GM21576 (cell line): ENCODE data around the gene SUPT5H.

Experiments used
- ATAC-seq: cut with Tn5 transposase; IDR thresholded peaks from one replicate; pipeline ENCODE4 v1.9.1; 2021; ENCODE audit warnings: mild to moderate bottlenecking, moderate library complexity; ENCODE audit not compliant: unreplicated experiment

The SUPT5H gene

GRCh38 chr19:39494661-39495060 lies 49.3 kb downstream of the SUPT5H start:
- no peak for ATAC-seq

- ATAC-seq, result no peak
Observed at GRCh38 chr19:39496063-39496462, 50.7 kb downstream of the SUPT5H start.

DNA sequence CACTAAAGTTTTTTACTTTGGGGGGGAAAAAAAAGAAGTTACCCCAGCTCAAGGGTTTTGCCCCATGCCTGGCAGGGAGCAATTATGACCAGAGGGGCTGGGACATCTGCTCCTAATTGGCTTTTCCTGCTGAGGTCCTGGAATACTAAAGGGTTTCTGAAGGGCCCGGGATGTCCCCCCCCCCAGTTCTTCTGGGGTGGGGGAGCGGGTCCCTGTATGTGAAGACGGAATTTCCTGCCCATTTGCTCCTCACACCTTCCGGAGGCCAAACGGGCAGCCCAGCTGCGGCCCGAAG lies 52.3 kb downstream of the SUPT5H start:
- ATAC-seq, result no peak

GRCh38 chr19:39497996-39498797 lies 52.8 kb downstream of the SUPT5H start:
- ATAC-seq, result no peak

DNA sequence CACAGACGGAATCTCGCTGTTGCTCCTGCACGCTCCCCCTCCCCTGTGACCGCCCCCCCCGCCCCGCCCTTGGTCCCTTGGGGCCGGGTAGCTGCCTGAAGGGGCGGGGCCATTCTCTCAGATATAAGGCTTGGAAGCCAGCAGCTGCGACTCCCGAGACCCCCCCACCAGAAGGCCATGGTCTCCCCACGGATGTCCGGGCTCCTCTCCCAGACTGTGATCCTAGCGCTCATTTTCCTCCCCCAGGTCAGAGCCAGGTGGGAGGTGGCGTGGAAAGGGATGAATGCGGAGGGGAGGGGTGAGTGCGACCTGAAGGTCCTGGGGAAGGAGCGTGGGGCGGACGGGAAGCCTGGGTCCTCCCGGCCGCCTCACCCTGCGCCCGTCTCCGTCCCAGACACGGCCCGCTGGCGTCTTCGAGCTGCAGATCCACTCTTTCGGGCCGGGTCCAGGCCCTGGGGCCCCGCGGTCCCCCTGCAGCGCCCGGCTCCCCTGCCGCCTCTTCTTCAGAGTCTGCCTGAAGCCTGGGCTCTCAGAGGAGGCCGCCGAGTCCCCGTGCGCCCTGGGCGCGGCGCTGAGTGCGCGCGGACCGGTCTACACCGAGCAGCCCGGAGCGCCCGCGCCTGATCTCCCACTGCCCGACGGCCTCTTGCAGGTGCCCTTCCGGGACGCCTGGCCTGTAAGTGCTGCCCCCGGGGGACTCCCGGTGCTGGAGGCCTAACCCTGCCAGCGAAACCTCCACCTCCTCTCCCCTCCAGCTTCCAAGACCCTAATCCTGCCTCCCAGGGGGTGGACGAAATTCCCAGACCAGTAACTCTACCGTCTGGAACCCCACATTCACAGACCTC lies 53.6 kb downstream of the SUPT5H start, which contains the start of gene DLL3:
Gene DLL3, plus strand, starts transcription at position 150 of the 845 bp plus-strand sequence. Its CDS starts 28 bp downstream, at position 178.
- ATAC-seq, result no peak

DNA sequence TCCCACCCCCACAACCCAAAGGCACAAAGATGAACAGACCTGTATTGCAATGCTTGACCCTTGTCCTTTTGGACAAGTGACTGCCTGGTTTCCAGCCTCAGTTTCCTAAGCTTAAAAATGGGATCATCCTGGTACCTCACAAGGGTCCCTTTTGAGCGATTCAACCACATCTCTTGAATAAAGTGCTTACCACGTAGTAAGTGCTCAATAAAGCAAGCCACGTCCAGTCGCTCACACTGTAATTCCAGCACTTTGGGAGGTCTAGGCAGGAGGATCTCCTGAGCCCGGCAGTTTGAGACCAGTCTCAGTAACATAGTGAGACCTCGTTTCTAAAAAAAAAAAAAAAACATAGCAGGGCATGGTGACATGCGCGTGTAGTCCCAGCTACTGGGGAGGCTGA lies 54.5 kb downstream of the SUPT5H start:
- ATAC-seq, result no peak

- ATAC-seq, result no peak
Observed at GRCh38 chr19:39500543-39500942, 55.2 kb downstream of the SUPT5H start.

GRCh38 chr19:39501340-39501739 lies 56.0 kb downstream of the SUPT5H start:
- no peak for ATAC-seq

GRCh38 chr19:39502640-39503417 lies 57.4 kb downstream of the SUPT5H start:
- no peak for ATAC-seq

DNA sequence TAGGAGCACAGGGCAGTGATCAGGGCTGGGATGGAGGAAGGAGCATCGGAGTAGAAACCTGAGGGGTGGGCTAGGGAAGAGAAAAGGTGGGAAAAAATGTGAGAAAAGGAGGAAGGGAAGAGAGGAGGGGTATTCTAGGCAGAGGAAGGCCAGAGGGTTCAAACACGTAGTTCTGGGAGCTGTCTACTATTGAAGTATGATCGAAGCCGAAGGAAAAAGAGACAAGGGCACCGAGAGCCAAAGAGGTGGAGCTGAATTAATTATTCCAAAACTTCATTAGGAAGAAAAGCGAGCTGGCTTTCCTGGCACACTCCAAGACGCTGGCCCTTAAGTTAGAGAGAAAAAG lies 61.2 kb downstream of the SUPT5H start:
- ATAC-seq, result no peak

DNA sequence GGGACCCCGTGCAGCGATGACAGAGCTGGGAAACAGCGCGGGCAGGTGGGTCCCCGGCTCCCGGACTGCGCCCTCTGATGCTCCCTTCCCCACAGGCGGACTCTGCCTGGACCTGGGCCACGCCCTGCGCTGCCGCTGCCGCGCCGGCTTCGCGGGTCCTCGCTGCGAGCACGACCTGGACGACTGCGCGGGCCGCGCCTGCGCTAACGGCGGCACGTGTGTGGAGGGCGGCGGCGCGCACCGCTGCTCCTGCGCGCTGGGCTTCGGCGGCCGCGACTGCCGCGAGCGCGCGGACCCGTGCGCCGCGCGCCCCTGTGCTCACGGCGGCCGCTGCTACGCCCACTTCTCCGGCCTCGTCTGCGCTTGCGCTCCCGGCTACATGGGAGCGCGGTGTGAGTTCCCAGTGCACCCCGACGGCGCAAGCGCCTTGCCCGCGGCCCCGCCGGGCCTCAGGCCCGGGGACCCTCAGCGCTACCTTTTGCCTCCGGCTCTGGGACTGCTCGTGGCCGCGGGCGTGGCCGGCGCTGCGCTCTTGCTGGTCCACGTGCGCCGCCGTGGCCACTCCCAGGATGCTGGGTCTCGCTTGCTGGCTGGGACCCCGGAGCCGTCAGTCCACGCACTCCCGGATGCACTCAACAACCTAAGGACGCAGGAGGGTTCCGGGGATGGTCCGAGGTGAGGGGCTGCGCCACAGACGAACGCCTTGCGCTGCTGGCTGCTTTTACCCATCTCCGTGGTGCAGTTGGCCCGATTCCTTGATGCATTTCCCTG lies 61.7 kb downstream of the SUPT5H start:
- ATAC-seq, result no peak

DNA sequence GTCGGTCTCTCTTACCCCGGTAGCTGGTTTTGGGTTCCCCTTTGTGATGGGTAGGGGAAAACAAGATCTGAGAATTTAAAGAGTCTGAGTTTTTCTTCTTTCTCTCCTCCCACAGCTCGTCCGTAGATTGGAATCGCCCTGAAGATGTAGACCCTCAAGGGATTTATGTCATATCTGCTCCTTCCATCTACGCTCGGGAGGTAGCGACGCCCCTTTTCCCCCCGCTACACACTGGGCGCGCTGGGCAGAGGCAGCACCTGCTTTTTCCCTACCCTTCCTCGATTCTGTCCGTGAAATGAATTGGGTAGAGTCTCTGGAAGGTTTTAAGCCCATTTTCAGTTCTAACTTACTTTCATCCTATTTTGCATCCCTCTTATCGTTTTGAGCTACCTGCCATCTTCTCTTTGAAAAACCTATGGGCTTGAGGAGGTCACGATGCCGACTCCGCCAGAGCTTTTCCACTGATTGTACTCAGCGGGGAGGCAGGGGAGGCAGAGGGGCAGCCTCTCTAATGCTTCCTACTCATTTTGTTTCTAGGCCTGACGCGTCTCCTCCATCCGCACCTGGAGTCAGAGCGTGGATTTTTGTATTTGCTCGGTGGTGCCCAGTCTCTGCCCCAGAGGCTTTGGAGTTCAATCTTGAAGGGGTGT lies 62.5 kb downstream of the SUPT5H start:
- no peak for ATAC-seq

DNA sequence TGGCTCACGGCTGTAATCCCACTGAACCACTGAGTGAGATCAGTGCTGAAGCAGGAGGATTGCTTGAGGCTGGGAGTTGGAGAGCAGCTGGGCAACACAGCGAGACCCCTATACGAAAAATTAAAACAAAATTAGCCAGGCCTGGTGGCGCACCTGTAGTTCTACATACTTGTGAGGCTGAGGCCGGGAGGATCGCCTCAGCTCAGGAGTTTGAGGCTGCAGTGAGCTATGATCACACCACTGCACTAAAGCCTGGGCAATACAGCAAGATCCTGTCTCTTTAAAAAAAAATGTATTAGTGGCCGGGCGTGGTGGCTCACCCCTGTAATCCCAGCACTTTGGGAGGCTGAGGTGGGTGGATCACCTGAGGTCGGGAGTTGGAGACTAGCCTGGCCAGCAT lies 63.2 kb downstream of the SUPT5H start:
- no peak for ATAC-seq

- no peak for ATAC-seq
Observed at GRCh38 chr19:39509233-39509632, 63.9 kb downstream of the SUPT5H start.

DNA sequence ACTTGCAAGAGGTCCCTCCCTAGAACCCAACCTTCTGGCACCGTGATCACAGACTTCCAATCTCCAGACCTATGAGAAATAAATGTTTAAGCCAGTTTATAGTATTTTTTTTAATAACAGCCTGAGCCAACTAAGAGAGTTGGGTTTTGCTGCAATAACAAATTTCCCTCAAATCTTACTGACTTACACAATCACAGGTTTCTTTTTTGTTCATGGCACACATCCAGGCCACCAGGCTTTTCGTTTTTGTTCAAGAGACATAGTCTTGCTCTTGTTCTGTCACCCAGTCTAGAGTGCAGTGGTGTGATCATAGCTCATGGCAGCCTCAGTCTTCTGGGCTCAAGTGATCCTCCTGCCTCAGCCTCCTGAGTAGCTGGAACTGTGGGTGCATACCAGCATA lies 67.6 kb downstream of the SUPT5H start:
- ATAC-seq, result no peak

GRCh38 chr19:39514840-39515550 lies 69.6 kb downstream of the SUPT5H start, which contains the start of gene SELENOV:
Gene SELENOV (plus strand): TSS chr19:39515139. CDS start chr19:39515213, 74 bp downstream.
- ATAC-seq, result no peak

DNA sequence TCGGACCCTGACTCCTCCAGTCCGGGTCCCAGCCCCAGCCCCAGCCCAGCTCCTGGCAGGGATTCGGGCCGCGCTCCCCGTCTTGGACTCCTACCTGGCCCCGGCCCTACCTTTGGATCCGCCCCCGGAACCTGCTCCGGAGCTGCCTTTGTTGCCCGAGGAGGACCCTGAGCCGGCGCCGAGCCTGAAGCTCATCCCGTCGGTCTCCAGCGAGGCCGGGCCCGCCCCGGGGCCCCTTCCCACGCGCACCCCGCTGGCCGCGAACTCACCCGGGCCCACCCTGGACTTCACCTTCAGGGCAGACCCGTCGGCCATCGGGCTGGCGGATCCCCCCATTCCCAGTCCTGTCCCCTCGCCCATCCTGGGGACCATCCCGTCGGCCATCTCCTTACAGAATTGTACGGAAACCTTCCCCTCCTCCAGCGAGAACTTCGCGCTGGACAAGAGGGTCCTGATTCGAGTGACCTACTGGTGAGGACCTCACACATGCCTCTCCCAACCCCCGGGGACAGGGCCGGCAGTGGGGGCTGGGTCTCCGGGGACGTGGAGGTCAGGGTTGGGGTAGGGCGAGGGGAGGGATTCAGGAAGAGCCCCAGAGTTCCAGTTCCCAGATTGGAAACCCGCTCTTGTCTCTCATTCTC lies 70.3 kb downstream of the SUPT5H start:
- no peak for ATAC-seq

DNA sequence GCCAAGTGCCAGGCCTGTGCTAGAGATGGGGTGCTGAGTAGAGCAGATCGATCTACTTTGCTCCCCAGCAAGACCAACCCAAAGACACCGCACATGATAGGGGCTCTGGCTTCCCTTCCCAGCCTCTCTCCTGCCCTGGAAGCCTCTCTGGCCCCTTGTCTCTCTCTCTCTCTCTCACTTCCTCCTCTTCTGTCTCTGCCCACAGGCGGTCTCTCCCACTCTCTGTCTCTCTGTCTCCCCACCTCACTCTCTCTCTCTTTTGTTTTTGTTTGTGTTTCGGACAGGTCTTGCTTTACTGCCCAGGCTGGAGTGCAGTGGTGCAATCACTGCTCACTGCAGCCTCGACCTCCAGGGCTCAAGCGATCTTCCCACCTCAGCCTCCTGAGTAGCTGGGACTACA lies 70.9 kb downstream of the SUPT5H start:
- ATAC-seq, result no peak

GRCh38 chr19:39517432-39517831 lies 72.0 kb downstream of the SUPT5H start:
- no peak for ATAC-seq
